ENCODE measurements around the gene PDLIM3.

Gene PDLIM3

GRCh38 chr4:185500035-185500434, 35.3 kb downstream of the PDLIM3 start:
- DNase-seq (ENCODE audit: insufficient read length, low spot score) (no peak), FAIRE-seq (no peak)
- TF ChIP-seq POLR2A (IDR thresholded peaks at IDR 0.05; ENCODE audit: low read depth, low read length), result no peak

- DNase-seq (ENCODE audit: insufficient read length, low spot score) (no peak), FAIRE-seq (no peak)
- no peak for TF ChIP-seq POLR2A (IDR thresholded peaks at IDR 0.05; ENCODE audit: low read depth, low read length)
Measured at GRCh38 chr4:185488650-185489049, 46.7 kb downstream of the PDLIM3 start.

- no peak for FAIRE-seq
- no peak for DNase-seq (ENCODE audit: insufficient read length, low spot score)
- TF ChIP-seq POLR2A (IDR thresholded peaks at IDR 0.05; ENCODE audit: low read depth, low read length), result no peak
Measured at GRCh38 chr4:185481401-185481800, 53.9 kb downstream of the PDLIM3 start.

GRCh38 chr4:185480016-185480732, 55.1 kb downstream of the PDLIM3 start:
- no peak for FAIRE-seq
- DNase-seq (ENCODE audit: insufficient read length, low spot score), result no peak
- TF ChIP-seq POLR2A (IDR thresholded peaks at IDR 0.05; ENCODE audit: low read depth, low read length), result no peak

- TF ChIP-seq POLR2A (IDR thresholded peaks at IDR 0.05; ENCODE audit: low read depth, low read length), result no peak
- FAIRE-seq (no peak), DNase-seq (ENCODE audit: insufficient read length, low spot score) (no peak)
Measured at GRCh38 chr4:185479507-185479971, 55.8 kb downstream of the PDLIM3 start.

- no peak for TF ChIP-seq POLR2A (IDR thresholded peaks at IDR 0.05; ENCODE audit: low read depth, low read length)
- DNase-seq (ENCODE audit: insufficient read length, low spot score) (no peak), FAIRE-seq (no peak)
Measured at GRCh38 chr4:185473247-185473646, 62.1 kb downstream of the PDLIM3 start.

- no peak for DNase-seq (ENCODE audit: insufficient read length, low spot score)
- FAIRE-seq, result no peak
- no peak for TF ChIP-seq POLR2A (IDR thresholded peaks at IDR 0.05; ENCODE audit: low read depth, low read length)
Measured at GRCh38 chr4:185472103-185472542, 63.2 kb downstream of the PDLIM3 start.

- FAIRE-seq (no peak), DNase-seq (ENCODE audit: insufficient read length, low spot score) (peak; percentile 67)
- TF ChIP-seq POLR2A (IDR thresholded peaks at IDR 0.05; ENCODE audit: low read depth, low read length), result no peak
Measured at GRCh38 chr4:185471235-185472102, 63.8 kb downstream of the PDLIM3 start, which contains the start of gene CCDC110. Gene CCDC110 (minus strand): TSS chr4:185471733. CDS start chr4:185471683, 50 bp downstream.

- no peak for TF ChIP-seq POLR2A (IDR thresholded peaks at IDR 0.05; ENCODE audit: low read depth, low read length)
- FAIRE-seq (no peak), DNase-seq (ENCODE audit: insufficient read length, low spot score) (no peak)
Measured at GRCh38 chr4:185470501-185471195, 64.7 kb downstream of the PDLIM3 start.

GRCh38 chr4:185469580-185470154, 65.6 kb downstream of the PDLIM3 start:
- no peak for TF ChIP-seq POLR2A (IDR thresholded peaks at IDR 0.05; ENCODE audit: low read depth, low read length)
- FAIRE-seq, result no peak
- no peak for DNase-seq (ENCODE audit: insufficient read length, low spot score)

GRCh38 chr4:185468999-185469398, 66.3 kb downstream of the PDLIM3 start:
- TF ChIP-seq POLR2A (IDR thresholded peaks at IDR 0.05; ENCODE audit: low read depth, low read length), result no peak
- DNase-seq (ENCODE audit: insufficient read length, low spot score), result no peak
- no peak for FAIRE-seq

GRCh38 chr4:185467991-185468390, 67.3 kb downstream of the PDLIM3 start:
- DNase-seq (ENCODE audit: insufficient read length, low spot score), result no peak
- TF ChIP-seq POLR2A (IDR thresholded peaks at IDR 0.05; ENCODE audit: low read depth, low read length), result no peak
- no peak for FAIRE-seq

- TF ChIP-seq POLR2A (IDR thresholded peaks at IDR 0.05; ENCODE audit: low read depth, low read length), result no peak
- no peak for DNase-seq (ENCODE audit: insufficient read length, low spot score)
- FAIRE-seq, result no peak
Measured at GRCh38 chr4:185467101-185467500, 68.2 kb downstream of the PDLIM3 start.

All from H54 (cell line).